GF-D8 (cell line): ENCODE measurements around the gene LRTM1.

ENCODE experiments used
- DNase-seq: peaks from one replicate; lab custom pipeline; 2025; lab: John Stamatoyannopoulos, UW

The LRTM1 gene

DNA sequence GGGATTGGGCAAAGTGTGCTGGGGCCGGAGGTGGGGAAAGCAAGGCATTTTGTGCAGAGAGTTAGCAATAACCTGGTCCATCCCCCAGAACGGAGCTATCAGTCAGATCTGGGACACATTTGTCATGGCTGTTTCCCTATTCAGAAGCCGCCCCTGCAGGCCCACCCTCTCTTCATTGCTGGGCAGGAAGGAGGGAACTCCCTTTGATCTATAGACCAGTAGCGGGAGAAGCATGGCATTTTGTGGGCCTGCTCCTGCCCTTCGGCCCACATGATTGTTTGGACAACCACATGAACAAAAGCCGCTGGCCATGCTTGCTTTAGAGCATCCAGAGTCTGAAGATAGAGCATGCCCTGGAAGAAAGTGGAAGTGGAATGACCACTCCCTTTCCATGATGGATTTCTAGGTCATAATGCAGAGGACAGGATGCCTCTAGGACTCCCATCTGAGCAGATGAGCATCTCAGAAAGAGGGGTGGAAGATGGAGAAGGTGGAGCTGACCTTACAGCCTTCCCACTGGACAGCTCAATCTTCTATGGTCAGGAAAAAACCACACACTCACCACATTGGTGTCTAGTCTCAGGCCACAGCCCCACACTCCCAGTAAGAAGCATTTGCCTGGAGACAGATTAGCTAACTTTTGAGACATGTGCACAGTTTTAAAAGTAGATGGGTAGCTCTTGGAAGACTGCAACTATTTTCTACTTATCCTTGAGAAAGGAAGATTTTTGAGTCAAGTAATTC, 11.9 kb upstream of the LRTM1 start:
- DNase-seq = no peak

DNA sequence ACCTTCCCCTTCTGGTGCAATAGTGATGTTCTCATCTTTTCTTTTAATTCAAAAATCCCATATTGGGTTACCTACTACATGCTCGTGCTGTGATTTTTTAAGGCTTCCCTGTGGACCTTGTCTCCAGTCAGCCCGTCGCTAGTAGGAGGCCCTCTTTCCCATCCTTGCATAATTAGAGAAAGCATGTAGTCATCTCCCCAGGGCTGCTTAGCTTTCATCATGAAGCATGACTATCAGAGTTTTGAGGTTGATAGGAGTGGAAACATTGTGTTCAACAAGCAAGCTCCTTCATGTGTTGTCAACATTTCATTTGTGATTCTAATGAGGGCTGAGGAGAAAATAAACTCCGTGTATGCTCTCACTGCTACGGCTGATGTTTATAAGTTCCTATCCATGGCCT, 8.7 kb upstream of the LRTM1 start:
- DNase-seq = no peak

DNA sequence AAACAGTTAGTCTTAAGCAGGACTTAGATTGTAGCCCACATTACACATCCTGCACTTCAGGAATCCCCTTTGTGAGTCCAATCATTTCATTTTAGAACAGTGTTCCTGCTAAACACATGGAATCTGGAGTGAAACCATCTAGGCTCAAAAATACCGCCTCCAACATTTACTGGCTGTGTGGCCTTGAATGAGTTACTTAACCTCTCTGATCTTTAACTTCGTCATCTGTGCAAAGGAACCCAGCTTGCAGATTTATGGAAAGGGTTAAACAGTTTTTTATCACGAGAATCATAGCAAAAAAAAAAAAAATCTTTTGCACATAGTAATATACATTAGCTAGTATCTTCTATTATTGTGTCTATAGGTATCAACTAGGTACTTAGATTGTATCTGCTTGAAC, 8.0 kb upstream of the LRTM1 start:
- DNase-seq = no peak

DNA sequence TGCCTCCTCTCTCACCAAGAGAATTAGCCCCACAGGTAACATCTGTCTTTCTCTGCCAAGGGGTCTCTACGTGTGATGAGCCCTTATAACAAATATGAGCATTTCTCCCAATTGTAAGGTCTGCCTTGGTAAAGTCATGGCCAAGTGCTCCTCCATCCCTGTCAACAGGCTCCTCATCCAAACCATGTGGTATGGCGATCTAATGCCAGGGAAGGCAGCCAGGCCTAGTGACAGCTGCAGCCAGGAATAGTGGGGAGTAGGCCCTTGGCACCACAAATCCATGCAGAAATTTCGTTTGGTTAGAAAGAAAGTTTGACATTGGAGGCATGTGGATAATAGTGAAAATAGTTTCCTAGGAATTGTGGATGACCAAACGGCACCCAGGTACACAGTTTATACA, 4.7 kb upstream of the LRTM1 start:
- no peak for DNase-seq

DNA sequence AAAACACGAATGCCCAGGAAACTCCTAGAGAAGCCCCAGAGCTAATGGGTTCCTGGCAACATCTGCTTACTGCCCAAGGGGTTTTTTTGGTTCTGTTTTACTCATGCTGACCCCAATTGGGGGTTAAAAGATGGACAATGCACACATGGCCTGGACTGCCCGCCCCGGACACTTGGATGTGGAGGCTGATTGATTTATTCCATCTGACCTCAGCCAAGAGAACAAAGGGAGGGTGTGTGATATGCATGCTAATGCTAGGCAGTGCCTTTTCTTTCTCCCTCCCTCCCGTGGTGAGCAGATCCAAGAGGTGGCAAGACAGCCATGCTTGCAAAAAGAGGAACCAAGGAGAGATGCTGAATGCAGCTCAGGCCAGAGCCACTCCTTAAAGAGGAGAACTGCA, 3.3 kb upstream of the LRTM1 start:
- DNase-seq = no peak

DNA sequence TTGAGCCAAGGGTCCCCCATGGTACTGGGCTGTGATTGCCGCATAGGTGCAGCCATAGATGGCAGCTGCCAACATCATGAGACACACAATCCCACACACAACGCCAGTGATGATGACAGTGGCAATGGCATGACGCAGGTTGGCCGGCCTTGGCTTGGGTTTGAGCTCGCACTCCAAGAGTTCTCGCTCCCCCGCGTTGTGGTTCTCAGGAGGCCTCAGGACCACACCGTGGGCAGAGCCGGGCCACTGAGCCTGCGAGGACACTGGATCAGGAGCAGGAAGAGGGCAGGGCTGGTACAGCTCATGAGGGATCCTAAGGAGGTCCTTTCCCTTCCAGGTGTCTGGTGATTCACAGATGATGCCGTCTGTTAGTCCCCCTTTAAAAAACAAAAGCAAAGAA, 9.3 kb downstream of the LRTM1 start:
- DNase-seq = no peak

DNA sequence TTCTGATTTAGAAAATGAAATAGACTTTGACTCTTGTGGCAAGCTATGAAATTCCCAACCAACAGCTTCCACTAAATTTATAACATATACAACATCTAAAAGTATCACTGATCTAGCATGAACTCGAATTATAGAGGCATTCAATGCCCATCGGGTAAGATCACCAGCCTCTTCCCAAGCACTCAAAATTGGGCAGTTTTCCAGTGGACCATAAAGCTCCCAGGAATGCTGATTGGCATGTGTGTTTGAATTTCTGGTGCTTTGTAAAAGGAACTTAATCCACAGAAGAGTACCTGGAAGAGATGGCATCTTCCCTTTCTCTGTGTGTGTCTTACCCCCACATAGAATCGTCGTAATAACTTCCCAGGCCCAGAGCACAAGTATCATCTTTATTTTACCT, 10.0 kb downstream of the LRTM1 start:
- DNase-seq = no peak

DNA sequence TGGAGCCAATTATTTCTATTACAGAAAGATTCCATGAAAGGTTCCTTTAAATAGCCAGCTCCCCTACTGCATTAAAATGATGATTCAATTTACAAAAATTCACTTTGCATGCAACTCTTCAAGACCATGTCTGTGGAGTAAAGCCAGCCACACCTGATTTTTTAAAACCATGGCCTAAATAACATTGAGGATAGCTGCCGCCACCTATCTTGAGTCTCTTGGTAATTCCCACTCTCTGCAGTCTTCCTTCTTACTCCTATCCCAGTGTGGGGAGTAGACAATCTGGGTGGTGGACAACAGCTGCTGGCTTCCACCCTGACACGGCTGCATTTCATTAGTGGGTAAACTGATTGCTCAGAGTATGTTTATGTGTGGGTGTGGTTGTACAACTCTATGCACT, 10.7 kb downstream of the LRTM1 start:
- DNase-seq = no peak

DNA sequence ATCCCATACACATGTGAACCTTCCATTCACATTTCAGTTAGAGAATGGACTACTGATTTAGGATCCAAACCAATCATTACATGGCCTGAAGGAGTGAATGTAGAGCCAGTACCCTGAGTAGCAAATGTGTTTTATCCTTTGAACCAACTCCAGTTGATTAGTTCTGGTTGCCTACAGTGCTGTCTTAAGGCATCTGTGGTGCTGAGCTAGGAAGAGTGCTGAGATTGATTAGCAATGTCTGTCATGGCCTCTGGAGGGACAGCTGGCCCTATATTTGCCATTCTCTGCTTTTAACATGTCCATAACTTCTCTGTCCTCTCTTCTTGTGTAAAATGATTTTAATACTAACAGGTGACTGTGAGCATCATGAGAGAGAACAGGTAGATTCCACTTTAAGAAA, 11.1 kb downstream of the LRTM1 start:
- DNase-seq = no peak

DNA sequence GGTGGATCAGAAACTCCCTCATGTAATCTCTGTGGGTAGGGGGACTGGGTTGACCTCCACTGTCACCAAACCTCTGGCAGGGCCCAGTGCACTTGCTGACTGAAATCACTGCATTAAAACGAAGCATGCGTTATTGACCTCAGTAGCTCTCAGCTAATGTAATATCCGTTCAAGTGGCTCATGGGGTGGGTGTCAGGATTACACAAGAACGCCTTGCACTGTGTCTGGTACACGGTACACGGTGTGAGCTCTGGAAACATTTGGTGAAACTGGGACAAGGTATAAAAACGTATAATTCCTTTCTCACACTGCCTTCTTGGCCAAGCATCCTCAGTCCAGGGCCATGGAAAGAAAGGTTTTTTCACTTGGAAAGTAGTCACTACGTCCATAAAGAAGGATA, 11.9 kb downstream of the LRTM1 start:
- DNase-seq = no peak

DNA sequence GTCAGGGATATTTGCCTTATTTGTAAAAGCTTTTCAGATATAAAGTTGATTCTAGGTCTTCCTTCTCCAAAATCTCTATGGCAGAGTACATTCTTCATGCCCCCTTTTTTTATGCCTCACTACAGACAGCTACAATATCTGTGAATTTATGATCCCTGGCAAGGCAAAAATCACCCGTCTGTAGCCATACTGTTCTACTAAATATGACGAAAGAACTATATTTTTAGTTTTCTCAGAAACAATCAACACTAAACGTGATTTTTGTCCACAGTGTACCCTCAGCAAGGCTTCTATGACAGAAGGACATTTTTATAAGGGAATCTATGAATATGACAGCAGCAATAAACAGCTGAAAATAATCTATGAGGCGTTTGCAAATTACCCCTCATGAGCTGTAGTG, 12.7 kb downstream of the LRTM1 start:
- DNase-seq = no peak

DNA sequence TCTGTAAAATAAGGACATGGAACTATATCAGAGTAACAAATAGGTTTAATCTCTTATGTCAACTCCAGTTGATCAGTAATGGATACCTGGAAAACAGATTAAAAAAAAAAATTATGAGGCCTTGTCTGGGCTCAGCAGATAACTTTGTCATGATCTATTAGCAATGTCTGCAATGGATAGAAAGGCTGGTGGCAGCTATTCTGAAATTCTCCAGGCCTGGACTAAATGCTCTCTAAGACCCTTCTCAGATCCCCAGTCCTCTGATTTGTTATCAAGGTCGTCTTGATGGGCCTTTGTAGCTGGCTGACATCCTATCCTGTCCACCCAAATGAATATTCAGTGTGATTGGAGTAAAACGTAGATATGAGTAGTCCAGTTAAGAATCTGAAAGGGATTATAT, 13.7 kb downstream of the LRTM1 start:
- DNase-seq = no peak

DNA sequence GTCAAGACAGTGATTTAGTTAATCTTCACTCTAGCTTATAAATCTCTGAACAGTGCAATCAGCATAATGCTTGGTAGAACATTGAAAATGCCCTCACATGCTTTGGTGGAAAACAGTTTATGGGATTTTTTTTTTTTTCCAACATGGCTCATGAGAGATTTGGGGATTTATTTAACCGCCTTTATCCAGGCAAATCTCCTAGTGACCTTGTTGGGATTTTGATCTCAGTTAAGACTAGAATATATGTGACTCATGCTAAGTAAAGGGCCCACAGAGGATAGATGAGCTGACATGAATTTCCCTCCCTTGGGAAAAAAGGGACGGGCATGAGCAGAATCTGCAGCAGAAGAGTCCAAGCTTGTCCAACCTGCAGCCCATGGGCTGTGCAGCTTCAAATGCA, 18.7 kb downstream of the LRTM1 start:
- DNase-seq = no peak

DNA sequence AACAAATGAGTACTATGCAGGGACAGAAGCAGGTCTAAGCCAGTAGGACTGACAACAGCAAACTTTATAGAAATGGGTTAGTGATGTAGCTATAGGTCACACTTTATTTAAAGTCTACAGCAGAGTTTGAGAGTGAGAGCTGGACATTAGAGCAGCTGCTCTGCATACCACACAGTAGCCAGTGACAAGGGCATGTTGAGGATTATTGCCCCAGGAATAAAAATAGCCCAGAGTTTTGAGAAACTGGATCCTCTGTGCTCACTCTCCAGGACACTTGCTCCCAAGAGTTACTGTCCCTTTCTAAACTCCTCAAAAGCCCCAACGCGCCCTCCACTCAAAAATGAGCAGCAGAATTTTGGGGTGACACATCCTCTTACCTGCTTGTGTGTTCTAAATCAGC, 21.1 kb downstream of the LRTM1 start:
- DNase-seq = no peak

DNA sequence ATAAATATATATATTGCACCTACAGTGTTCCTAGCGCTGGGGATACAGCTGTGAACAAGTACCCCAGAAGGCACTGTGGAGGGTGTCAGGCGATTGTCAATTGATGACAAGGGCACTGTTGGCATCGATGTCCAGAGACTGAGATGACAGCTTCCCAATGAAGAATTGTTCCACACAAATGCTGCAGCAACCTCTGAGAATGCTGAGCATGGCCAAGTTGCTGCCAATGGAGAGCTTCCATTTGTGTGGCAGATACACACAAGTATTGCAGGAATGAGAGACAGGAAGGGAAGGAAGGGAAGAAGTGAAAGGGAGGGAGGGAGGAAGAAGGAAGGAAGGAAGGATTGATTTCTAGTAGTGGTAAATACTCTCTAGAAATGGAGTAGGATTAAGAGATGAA, 21.9 kb downstream of the LRTM1 start:
- no peak for DNase-seq

DNA sequence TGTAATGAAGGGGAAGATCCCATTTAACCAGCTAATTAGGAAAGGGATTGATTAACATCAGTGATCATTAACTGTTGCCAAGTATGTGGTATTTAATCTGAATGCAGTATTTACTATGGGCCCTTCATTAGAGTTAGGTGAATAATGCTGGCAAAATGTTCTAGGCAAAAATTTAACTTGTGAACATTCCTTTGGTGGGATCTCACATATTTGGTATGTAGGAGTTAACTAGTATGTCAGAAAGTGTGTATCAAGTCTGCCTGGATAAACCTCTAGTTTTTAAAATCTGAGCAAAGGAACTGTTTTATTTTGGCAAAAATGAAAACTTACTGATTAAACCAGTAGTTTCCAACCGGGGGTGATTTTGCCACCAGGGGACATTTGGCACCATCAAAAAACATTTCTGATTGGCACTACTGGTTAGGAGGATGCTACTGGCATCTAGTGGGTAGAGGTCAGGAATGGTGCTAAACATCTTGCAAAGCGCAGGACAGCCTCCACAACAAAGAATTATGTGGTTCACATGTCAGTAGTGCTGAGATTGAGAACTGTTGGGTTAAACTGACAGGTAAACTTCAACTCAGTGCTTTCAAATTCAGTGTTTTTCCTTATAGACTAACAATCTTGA, 22.5 kb downstream of the LRTM1 start:
- DNase-seq = no peak

DNA sequence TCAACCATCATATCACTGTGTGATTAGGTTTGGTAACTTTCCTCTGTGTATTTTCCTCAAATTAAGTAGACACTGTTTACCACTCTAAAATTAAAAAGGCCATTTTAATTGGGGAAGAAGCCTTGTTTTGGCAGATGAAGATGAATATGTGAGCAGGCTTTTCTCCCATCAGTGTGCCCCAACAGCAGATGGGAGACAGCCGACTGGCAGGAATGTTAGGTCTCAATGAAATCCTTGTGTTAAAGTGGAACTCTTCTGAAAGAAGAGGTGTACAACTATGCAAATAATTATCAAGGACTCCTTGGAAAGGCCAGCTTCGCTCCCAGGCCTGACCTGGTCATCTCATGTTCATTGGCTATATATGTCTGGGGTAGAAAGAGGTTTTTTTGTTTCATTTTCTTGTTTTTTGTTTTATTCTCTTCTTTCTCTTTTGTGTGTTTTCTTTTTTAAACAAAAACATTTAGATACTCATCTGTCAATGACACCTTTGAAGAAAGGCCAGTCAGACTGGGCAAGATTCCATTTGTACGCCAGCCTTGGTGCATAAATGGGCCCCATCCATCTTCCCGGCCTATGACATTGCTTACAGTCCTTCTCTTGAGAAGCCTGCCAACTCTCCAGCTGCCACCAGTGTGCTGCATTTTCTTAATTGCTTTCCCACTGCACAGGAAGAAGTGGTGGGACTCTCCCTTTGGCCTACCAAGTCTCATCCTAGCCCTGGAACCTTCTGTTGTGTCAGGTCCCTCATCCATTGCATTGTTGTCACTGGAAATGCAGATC, 25.8 kb downstream of the LRTM1 start:
- no peak for DNase-seq

DNA sequence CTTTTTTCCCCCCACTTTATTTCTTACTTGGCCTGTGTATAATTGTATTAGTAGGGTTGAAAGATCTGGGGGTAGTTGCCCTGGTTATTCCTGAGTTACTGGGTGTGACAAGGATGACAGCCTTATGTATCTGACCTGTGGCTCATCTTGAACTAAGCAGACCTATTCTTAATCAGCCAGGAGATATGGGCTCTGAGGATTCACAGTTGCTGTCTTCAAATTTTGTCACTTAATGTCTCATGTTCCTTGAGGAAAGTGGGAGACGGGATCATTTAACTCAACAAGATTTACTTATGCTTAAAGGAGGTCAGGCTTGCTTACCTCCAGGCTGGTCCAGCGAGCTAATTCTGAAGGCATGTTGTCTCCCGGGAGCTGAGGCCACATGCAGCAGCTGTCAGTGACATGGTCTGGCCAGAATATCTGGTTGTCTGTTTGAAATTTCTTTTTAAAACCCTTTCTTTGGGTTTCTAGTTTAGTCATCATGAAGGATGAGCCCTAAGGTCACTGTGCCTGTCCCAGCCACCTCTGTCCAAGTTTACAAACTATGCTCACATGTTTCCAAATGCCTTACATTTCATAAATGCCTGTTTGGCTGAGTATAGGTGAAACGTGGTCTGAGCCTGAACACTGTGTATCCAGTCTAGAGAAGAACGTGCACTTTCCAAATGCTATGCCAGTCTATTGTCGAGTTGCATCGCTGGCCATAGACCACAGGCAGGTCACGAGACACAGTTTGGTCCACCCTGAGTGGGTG, 26.8 kb downstream of the LRTM1 start:
- no peak for DNase-seq

DNA sequence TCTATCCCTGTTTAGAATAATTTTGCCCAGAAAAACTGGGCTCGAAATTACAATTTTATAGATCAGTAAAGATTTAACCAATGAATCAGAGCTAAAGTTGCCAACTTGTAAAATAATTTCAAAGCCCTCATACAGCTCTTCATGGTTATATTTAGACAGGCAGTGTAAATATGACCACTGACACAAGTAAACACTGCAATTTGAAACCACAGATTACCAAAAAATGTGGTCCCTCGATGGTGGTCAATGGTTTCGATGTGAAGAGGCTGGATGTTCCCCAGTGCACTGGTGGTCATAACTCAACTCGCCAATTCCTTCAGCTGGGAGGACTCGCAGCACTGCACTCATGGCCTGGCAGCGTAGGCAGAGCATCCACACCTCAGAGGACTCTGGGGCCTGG, 28.6 kb downstream of the LRTM1 start:
- DNase-seq = no peak

DNA sequence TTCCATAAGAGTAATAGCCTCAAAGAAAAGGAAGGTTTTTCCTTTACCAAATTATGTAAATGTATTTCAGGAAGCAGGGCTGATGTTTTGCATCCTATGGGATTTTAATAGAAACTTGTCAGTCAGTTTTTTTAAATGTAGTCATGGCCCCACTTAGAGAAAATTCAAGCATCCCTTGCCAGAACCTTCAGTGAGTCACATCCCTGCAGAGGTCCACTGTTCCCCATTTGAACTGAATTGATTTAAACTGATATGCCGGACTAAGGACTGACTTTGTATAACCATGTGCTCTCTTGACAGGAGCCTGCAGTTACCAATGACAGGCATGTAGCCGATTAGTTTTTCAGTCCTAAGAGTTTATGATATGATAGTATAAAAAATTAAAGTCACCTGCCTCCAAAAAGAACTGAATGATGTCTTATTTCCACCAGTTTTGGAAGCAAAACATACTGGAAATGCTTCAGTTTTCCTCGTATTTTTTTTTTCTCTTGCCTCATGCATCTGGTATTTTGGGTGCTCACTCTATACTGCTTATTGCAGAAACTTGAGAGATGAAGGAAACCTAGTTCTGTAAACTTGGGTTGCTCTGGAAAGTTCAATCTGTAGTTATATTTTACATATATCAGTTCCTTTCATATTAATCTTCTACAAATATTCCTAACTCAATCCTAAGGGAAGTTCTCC, 30.7 kb downstream of the LRTM1 start:
- no peak for DNase-seq

DNA sequence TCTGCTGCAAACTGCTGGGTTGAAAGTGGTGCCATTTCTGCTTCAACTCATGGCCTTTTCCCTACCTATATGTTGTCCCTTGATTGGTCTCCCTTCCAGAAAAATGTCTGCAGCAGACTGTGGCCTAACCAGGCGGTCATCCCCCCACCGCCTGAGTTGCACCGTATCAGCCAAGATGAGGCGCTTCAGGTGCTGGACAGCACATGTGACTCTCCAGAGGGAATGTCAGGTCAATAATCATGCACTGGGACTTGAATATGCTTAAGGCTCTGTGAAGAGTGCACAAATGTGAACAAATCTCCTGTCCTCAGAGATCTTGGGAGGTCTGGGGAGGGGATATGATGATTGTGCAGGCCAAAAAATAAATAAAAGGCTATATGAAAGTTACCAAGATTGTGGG, 32.2 kb downstream of the LRTM1 start:
- no peak for DNase-seq

DNA sequence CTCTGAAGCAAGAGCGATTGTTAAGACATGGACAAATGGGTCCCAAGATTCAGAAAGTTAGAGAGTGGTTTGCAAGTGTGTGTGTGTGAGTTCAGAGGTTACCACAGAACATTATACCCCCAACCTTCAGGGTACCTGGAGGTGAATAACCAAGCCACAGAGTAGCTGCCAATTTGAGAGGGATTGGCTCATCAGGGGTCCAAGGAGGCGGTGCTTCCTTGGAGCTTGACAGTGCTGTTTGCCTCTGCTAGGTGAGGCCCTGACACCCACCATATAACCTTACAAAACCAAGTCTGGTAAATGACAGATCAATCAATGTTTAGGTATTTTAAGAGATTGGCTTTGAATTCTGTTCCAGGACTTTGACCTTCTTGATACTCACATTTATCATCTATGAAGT, 35.7 kb downstream of the LRTM1 start:
- DNase-seq = no peak
